Measurements from ENCODE around the gene EVX2. TPM values are rescaled to one million over a fixed set of nuclear protein-coding genes. Genes with fewer than 3 reads are reported as not detected.

The EVX2 gene
- total and polyA plus RNA-seq, 2 of the 13 experiments (the other 11 are each of a cell fraction or from before 2014, with no cell fraction given), result not detected

DNA sequence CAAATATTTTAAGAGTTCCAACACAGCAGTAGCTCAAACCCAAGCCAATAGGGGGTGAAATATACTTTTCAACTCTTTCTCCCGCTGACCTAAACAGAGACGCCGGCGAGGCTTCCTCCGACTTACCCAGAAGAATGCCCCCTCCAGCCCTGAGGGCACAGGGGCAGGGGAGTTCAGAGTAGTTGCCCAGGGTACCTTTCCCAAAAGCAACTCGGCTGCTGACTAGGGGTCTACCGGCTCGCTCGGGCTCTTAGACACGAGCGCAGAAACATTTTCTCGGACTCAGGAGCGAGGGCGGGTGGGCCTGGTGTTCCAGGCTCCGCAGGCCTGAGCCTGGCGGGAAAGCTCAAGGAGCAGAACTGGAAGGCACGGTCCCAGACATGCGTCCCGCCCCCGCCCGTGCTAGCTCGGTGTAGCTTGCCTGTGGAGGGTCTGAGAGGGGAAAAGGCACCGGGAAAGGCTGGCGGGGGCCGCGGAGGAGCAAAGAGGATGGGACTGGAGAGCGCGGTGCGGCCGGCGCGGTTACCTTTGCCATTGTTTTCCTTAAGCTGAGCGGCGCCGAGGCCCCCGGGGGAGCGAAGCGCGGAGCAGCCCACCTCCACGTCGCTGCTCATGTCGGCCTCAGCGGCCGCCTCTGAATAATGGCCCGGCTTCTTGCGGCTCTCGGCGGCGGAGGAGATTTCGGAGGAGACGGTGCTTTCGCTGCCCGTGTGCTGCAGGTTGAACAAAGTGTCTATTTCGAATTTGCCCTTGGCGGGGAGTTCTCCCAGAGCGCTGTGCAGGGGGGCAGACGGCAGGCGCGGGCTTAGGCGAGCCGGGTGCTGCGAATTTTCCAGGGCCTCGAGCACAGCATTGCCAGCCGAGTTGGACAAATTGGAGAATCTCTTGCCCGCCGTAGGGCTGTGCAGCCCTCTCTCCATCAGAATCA lies 674 bp downstream of the EVX2 start (continued):
- TF ChIP-seq HES4 (CRISPR knock-in tag; IDR thresholded peaks at IDR 0.05; ENCODE audit: borderline replicate concordance), result no peak
- TF ChIP-seq ZNF629 (CRISPR knock-in tag; conservative IDR thresholded peaks at IDR 0.05), result no peak
- TF ChIP-seq EZH2 (conservative IDR thresholded peaks at IDR 0.05; ENCODE audit: low read depth, low read length), result peak; percentile 7; the same call in 1 of the 2 replicates
- TF ChIP-seq TBX2 (CRISPR knock-in tag; IDR thresholded peaks at IDR 0.05; ENCODE audit: borderline replicate concordance), result no peak
- no peak for TF ChIP-seq ZNF567 (CRISPR knock-in tag; IDR thresholded peaks at IDR 0.05; ENCODE audit: borderline replicate concordance)
- TF ChIP-seq ZNF570 (CRISPR knock-in tag; IDR thresholded peaks at IDR 0.05; ENCODE audit: borderline replicate concordance), result no peak
- no peak for TF ChIP-seq ZNF260 (CRISPR knock-in tag; IDR thresholded peaks at IDR 0.05; ENCODE audit: borderline replicate concordance, low read depth)
- TF ChIP-seq, protein P1, sequence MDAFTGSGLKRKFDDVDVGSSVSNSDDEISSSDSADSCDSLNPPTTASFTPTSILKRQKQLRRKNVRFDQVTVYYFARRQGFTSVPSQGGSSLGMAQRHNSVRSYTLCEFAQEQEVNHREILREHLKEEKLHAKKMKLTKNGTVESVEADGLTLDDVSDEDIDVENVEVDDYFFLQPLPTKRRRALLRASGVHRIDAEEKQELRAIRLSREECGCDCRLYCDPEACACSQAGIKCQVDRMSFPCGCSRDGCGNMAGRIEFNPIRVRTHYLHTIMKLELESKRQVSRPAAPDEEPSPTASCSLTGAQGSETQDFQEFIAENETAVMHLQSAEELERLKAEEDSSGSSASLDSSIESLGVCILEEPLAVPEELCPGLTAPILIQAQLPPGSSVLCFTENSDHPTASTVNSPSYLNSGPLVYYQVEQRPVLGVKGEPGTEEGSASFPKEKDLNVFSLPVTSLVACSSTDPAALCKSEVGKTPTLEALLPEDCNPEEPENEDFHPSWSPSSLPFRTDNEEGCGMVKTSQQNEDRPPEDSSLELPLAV (CRISPR knock-in tag; conservative IDR thresholded peaks at IDR 0.05; ENCODE audit: low read depth), result no peak
- no peak for TF ChIP-seq ZNF10 (CRISPR knock-in tag; IDR thresholded peaks at IDR 0.05; ENCODE audit: borderline replicate concordance, low read depth)
- TF ChIP-seq HNF1A (IDR thresholded peaks at IDR 0.05; ENCODE audit: low read depth), result no peak
- TF ChIP-seq HNF1A (CRISPR knock-in tag; IDR thresholded peaks at IDR 0.05; ENCODE audit: borderline replicate concordance), result no peak
- TF ChIP-seq, protein P2, sequence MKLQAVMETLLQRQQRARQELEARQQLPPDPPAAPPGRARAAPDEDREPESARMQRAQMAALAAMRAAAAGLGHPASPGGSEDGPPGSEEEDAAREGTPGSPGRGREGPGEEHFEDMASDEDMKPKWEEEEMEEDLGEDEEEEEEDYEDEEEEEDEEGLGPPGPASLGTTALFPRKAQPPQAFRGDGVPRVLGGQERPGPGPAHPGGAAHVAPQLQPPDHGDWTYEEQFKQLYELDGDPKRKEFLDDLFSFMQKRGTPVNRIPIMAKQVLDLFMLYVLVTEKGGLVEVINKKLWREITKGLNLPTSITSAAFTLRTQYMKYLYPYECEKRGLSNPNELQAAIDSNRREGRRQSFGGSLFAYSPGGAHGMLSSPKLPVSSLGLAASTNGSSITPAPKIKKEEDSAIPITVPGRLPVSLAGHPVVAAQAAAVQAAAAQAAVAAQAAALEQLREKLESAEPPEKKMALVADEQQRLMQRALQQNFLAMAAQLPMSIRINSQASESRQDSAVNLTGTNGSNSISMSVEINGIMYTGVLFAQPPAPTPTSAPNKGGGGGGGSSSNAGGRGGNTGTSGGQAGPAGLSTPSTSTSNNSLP (IDR thresholded peaks at IDR 0.05; ENCODE audit: low read depth, low read length), result no peak
- no peak for TF ChIP-seq ZSCAN12 (CRISPR knock-in tag; IDR thresholded peaks at IDR 0.05)
- TF ChIP-seq SIX1 (CRISPR knock-in tag; IDR thresholded peaks at IDR 0.05; ENCODE audit: borderline replicate concordance), result no peak
- no peak for TF ChIP-seq CTCF (CRISPR knock-in tag; IDR thresholded peaks at IDR 0.05)
- TF ChIP-seq TRIM24 (CRISPR knock-in tag; IDR thresholded peaks at IDR 0.05), result no peak
- no peak for TF ChIP-seq ZNF746 (CRISPR knock-in tag; IDR thresholded peaks at IDR 0.05)
- TF ChIP-seq ZC3H13 (CRISPR knock-in tag; IDR thresholded peaks at IDR 0.05), result no peak
- no peak for TF ChIP-seq SP4 (CRISPR knock-in tag; IDR thresholded peaks at IDR 0.05)
- TF ChIP-seq NBN (conservative IDR thresholded peaks at IDR 0.05), result no peak

Data from HepG2 (cell line).